OCI-LY7 (cell line): ENCODE results near the gene SPANXD. TPM values are rescaled to one million over a fixed set of nuclear protein-coding genes. Genes with fewer than 3 reads are reported as not detected.
"Not testable (repeated sequence)": the region's sequence is repeated elsewhere in the genome, so short reads cannot be mapped to it uniquely, and the experiment has no call there.

Experiments used
- Bru-seq: library from RNA; stranded (reverse); fragments of 400-500 nt; gene quantifications from one replicate; lab custom pipeline; 2021; lab: Mats Ljungman, UMichigan
- BruChase-seq, 2 experiments: library from RNA; stranded (reverse); fragments of 400-500 nt; gene quantifications; one replicate each; lab custom pipeline; 2021; lab: Mats Ljungman, UMichigan
- BruUV-seq: library from RNA; stranded (reverse); fragments of 400-500 nt; replicated peaks from 2 replicates; lab custom pipeline; 2021; lab: Mats Ljungman, UMichigan
- CTCF ChIA-PET: fragments of 300-600 bp; sonication (Branson Sonifier 250); formaldehyde crosslinking; loops from one replicate; lab custom pipeline; 2022; ENCODE audit warnings: antibody characterized with exemption; ENCODE audit not compliant: unreplicated experiment; lab: Charles Lee
- POLR2A ChIA-PET: fragments of 300-600 bp; sonication (Branson Sonifier 250); formaldehyde crosslinking; loops from one replicate; lab custom pipeline; 2022; ENCODE audit warnings: antibody characterized with exemption; lab: Charles Lee
- DNase-seq: peaks from one replicate; pipeline ENCODE4 v3.0.0-alpha.2; 2015; ENCODE audit warnings: low spot score
- H2AFZ ChIP-seq: fragments of 200-600 bp; sonication (generic), shearing (Covaris generic); 2 replicates; pipeline ENCODE4 v1.6.1; 2014; ENCODE audit warnings: mild to moderate bottlenecking, antibody characterized with exemption, low read length, moderate library complexity
- H3K27ac ChIP-seq: fragments of 200-600 bp; sonication (generic); 2 replicates; pipeline ENCODE4 v1.5.1; 2014; ENCODE audit warnings: mixed run types, low read depth, mild to moderate bottlenecking, moderate library complexity, low read length, inconsistent platforms; ENCODE audit not compliant: poor library complexity, severe bottlenecking
- H3K36me3 ChIP-seq: fragments of 200-600 bp; sonication (generic); 2 replicates; pipeline ENCODE4 v1.6.1; 2014; ENCODE audit warnings: mild to moderate bottlenecking, antibody characterized with exemption, low read length, moderate library complexity, mixed read lengths; ENCODE audit not compliant: insufficient read depth
- H3K4me1 ChIP-seq: fragments of 200-600 bp; sonication (generic); 2 replicates; pipeline ENCODE4 v1.5.1; 2014; ENCODE audit warnings: mild to moderate bottlenecking, low read length; ENCODE audit not compliant: insufficient read depth, poor library complexity, severe bottlenecking
- H3K4me2 ChIP-seq: fragments of 200-600 bp; sonication (generic); 2 replicates; pipeline ENCODE4 v1.6.1; 2014; ENCODE audit warnings: mild to moderate bottlenecking, low read length
- H3K4me3 ChIP-seq: fragments of 200-600 bp; sonication (generic); 2 replicates; pipeline ENCODE4 v1.5.1; 2014; ENCODE audit warnings: mild to moderate bottlenecking, low read depth, low read length; ENCODE audit not compliant: poor library complexity, severe bottlenecking
- H3K79me2 ChIP-seq: fragments of 200-600 bp; sonication (generic); 2 replicates; pipeline ENCODE4 v1.6.1; 2016; ENCODE audit warnings: low read depth, mild to moderate bottlenecking, low read length, moderate library complexity, mixed read lengths; ENCODE audit not compliant: insufficient read depth
- H3K9me2 ChIP-seq: fragments of 200-600 bp; sonication (generic); 2 replicates; pipeline ENCODE4 v1.6.1; 2016; ENCODE audit warnings: mild to moderate bottlenecking, low read length, mixed read lengths; ENCODE audit not compliant: insufficient read depth
- H3K9me3 ChIP-seq: fragments of 200-600 bp; sonication (generic); 2 replicates; pipeline ENCODE4 v1.6.1; 2014; ENCODE audit warnings: mild to moderate bottlenecking, mixed run types, low read length, mixed read lengths
- H4K20me1 ChIP-seq: fragments of 200-600 bp; sonication (generic); 2 replicates; pipeline ENCODE4 v1.6.1; 2014; ENCODE audit warnings: mild to moderate bottlenecking, antibody characterized with exemption, low read length, moderate library complexity, mixed read lengths; ENCODE audit not compliant: insufficient read depth
- EZH2phosphoT487 ChIP-seq: fragments of 200-600 bp; sonication (generic); IDR thresholded peaks from 2 replicates; pipeline ENCODE4 v1.6.1; 2018; ENCODE audit warnings: low read depth, borderline replicate concordance, mild to moderate bottlenecking, mixed run types, antibody characterized with exemption, low read length, moderate library complexity, mixed read lengths
- intact Hi-C: fragments of 100-400 bp; cut with micrococcal nuclease; formaldehyde crosslinking; loops from one replicate; pipeline ENCODE4 v1.10.0; 2022; ENCODE audit not compliant: unreplicated experiment
- long read RNA-seq: library from polyadenylated mRNA; stranded (forward); transcript quantifications from one replicate; pipeline ENCODE4 v2.0.0, GENCODE V29; 2022
- total RNA-seq, 2 experiments: library from RNA; depleted of rRNA in 1 of 2; stranded (reverse); fragments of >200 nt in 1 of 2; shearing (Covaris generic) in 1 of 2; gene quantifications; 2 replicates each; pipeline ENCODE4 v1.2.3, GENCODE V29; 2014 to 2022
- TF ChIP-seq, protein P1 (sequence below): fragments of 200-600 bp; sonication (generic); conservative IDR thresholded peaks from 2 replicates; pipeline ENCODE4 v1.5.1; 2014; ENCODE audit warnings: mild to moderate bottlenecking, antibody characterized with exemption, low read length, moderate library complexity, mixed read lengths

Gene SPANXD, protein sequence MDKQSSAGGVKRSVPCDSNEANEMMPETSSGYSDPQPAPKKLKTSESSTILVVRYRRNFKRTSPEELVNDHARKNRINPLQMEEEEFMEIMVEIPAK
- total RNA-seq (2014; rRNA removed; shearing (Covaris generic)) (not detected in 2 replicates), total RNA-seq (2022) (not detected in 2 replicates), Bru-seq, nascent RNA (not detected), BruChase-seq, experiment 1, labeled RNA remaining after a 6-hour chase (not detected), BruChase-seq, experiment 2, labeled RNA remaining after a 2-hour chase (not detected)
- long read RNA-seq, result 0 reads

DNA sequence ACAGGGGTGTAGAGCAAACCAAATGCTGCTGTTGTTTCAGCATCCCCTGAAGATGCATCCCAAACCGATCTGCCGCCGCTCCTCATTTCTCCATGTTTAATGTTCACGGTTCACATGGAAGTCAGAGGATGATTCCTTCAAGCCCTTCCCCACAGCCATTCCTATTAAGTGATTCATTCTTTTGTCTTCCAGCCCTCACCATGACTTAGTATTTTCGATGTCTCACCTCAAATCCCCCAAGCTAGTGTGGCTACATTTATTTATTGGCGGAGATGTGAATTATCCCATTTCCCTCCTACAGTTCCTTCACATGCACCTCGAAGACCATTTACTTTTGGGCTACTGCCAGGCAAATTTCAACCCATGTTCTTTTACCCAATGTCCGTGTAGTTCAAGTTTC lies at the start of gene SPANXD:
TSS of gene SPANXD (minus strand) at position 101 of the 400 bp plus-strand sequence. CDS start 334 bp downstream, outside the sequence.
- H3K4me1 ChIP-seq, H4K20me1 ChIP-seq: not testable (repeated sequence)

DNA sequence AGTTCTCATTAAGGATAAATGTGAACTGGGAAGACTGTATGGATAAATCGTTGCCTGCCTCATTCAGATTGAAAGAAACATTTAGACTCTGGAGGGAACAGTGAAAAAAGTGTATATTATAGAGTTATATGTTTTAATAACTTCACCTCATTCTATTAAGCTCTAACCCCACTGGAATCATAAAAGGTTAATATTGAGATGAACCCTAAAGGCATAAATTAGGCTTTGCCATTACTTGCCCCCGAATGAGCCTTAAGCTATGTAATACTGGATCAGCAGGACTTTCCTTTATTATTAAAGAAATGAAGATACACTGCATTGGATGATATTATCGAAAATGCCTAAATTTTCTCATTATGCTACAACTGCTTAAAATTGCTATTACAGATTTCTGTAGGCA lies 44.1 kb upstream of the SPANXD start:
- no peak for TF ChIP-seq EZH2phosphoT487
- TF ChIP-seq, protein P1, sequence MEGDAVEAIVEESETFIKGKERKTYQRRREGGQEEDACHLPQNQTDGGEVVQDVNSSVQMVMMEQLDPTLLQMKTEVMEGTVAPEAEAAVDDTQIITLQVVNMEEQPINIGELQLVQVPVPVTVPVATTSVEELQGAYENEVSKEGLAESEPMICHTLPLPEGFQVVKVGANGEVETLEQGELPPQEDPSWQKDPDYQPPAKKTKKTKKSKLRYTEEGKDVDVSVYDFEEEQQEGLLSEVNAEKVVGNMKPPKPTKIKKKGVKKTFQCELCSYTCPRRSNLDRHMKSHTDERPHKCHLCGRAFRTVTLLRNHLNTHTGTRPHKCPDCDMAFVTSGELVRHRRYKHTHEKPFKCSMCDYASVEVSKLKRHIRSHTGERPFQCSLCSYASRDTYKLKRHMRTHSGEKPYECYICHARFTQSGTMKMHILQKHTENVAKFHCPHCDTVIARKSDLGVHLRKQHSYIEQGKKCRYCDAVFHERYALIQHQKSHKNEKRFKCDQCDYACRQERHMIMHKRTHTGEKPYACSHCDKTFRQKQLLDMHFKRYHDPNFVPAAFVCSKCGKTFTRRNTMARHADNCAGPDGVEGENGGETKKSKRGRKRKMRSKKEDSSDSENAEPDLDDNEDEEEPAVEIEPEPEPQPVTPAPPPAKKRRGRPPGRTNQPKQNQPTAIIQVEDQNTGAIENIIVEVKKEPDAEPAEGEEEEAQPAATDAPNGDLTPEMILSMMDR, result no peak
- BruUV-seq, result no TSS peak
- Histone ChIP-seq H3K4me1 (no peaks in the 10 kb centered on the region), H3K4me3 (no peak overlapping the region), H3K79me2 (no peaks in the 10 kb centered on the region), H3K27ac (no peak overlapping the region), H4K20me1 (no peaks in the 10 kb centered on the region), H3K4me2 (no peak overlapping the region), H3K9me2 (no peaks in the 10 kb centered on the region), H3K9me3 (no peaks in the 10 kb centered on the region), H2AFZ (no peak overlapping the region), H3K36me3 (no peaks in the 10 kb centered on the region)
- intact Hi-C loops, result no loop called here
- ChIA-PET CTCF (no interaction called here), POLR2A (interaction anchor here (0.6 to 1.1 kb wide), 2 partner anchors 9 to 13 kb away, joined by 3 to 4 read pairs; no protein-coding TSS in a partner anchor)
- DNase-seq, result no peak

More for the DNA sequence above, at the start of gene SPANXD:
- POLR2A ChIA-PET, H3K36me3 ChIP-seq, CTCF ChIA-PET, H3K27ac ChIP-seq, H3K79me2 ChIP-seq, H3K4me3 ChIP-seq, intact Hi-C loops, H3K4me2 ChIP-seq, BruUV-seq, H3K9me3 ChIP-seq, H3K9me2 ChIP-seq, DNase-seq, H2AFZ ChIP-seq: not testable (repeated sequence)

DNA sequence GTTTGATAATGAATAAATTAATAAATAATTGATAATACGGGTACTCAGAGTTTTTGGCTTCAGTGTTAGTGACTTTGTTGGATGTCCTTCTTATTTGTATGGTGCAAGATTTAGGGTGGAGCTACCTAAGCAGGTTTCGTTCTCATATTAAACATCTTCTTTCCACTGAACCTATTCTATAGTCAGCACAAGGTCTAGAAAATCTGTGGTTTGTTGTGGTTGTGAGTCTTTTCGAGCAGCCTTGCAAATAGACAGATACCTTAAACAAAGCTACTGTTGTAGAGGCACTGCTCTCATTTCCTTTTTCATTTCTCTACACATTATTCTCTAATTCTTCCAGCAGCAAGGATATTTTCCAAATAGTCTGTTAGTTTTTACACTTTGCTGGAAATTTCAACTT lies 38.1 kb upstream of the SPANXD start:
- Histone ChIP-seq H3K4me2 (no peak overlapping the region), H3K9me3 (no peaks in the 10 kb centered on the region), H3K9me2 (no peaks in the 10 kb centered on the region), H4K20me1 (no peaks in the 10 kb centered on the region), H3K4me1 (no peaks in the 10 kb centered on the region), H3K4me3 (no peak overlapping the region), H3K79me2 (no peaks in the 10 kb centered on the region), H3K27ac (no peak overlapping the region), H3K36me3 (no peaks in the 10 kb centered on the region), H2AFZ (no peak overlapping the region)
- BruUV-seq, result no TSS peak
- no peak for TF ChIP-seq EZH2phosphoT487
- TF ChIP-seq, protein P1, result no peak
- POLR2A ChIA-PET, result interaction anchor here (0.6 kb wide), 1 partner anchor 17 kb away, joined by 4 read pairs; no protein-coding TSS in a partner anchor
- DNase-seq, result no peak
- CTCF ChIA-PET, result no interaction called here
- intact Hi-C loops, result no loop called here
